CD4-positive, alpha-beta T cell treated with Interleukin-1 beta for 1 hour (primary cell): ENCODE data around the gene ZMIZ2.
"Not testable (repeated sequence)": the region's sequence is repeated elsewhere in the genome, so short reads cannot be mapped to it uniquely, and the experiment has no call there.

Experiments
- DNase-seq, 2 donors: peaks; one replicate each; pipeline ENCODE4 v3.0.0-alpha.2; 2020 to 2022

The ZMIZ2 gene

DNA sequence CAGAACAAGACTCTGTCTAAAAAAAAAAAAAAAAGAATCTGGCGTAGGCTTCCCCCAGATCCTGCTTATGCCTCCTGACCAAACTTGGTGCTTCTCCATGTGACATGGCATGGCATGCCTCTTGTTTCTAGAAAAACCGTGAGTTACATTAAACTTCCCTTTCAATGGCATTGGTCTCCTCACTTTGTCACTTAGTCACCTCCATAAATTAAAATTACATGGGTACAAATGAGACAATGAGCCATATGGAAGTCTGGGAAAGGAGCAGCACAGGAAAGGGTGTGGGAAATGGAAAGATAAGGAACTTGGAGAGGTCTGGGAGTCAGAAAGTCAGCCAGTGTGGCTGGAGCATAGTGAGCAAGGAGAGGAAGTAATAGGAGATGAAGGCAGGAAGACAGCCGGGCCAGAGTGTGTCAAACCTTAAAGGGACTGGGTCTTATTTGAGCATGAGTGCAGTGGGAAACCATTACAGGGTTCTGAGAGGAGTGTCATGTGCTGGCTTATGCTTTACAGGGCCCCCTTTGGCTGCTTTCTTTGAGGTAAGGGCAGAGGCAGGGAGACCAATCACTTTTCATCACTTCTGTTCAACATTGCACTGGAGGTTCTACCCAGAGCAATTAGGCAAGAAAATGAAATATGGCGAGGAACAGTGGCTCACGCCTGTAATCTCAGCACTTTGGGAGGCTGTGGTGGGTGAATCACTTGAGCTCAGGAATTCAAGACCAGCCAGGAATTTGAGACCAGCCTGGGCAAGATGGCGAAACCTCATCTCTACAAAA lies 21.3 kb upstream of the ZMIZ2 start:
- DNase-seq = no peak

GRCh38 chr7:44727937-44728262 lies 20.7 kb upstream of the ZMIZ2 start:
- no peak for DNase-seq

DNA sequence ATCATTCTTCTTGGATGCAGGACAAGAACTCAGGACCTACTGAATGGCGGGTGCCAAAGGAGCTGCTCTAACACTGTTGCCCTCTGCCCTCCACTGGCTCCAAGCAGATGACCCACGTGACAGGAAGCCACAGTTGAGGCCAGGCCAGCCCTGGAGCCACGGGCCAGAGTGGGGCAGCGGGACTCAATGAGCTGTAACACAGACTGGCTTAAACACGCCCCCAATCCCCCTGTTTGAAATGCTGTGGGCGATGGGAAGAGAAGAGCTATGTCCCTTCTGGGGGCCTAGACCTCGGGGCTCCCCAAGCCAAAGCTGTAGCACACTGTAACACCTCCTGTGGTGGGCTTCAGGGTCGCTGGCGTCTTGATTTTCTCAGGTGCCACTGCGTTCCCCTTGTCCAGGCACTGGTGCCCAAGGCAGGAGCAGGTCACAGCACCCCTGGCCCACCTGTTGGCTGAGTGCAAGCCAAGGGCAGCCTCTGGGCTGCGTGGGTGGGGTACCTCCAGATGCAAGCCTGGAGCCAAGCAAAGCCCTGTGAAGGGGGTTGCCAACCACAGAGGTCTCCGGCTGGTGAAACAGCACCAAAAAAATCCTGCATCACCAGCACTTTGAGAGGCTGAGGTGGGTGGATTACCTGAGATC lies 18.6 kb upstream of the ZMIZ2 start:
- DNase-seq = no peak

DNA sequence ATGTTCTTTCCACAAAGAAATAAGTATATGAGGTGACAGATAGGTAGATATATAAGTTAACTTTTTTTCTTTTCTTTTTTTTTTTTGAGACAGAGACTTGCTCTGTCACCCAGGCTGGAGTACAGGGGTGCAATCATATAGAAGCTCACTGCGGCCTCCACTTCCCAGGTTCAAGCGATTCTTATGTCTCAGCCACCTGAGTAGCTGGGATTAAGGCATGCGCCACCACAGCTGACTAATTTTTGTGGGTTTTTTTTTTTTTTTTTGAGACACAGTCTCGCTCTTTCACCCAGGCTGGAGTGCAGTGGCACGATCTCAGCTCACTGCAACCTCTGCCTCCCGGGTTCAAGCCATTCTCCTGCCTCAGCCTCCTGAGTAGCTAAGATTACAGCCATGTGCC lies 15.7 kb upstream of the ZMIZ2 start:
- not testable (repeated sequence) for DNase-seq

DNA sequence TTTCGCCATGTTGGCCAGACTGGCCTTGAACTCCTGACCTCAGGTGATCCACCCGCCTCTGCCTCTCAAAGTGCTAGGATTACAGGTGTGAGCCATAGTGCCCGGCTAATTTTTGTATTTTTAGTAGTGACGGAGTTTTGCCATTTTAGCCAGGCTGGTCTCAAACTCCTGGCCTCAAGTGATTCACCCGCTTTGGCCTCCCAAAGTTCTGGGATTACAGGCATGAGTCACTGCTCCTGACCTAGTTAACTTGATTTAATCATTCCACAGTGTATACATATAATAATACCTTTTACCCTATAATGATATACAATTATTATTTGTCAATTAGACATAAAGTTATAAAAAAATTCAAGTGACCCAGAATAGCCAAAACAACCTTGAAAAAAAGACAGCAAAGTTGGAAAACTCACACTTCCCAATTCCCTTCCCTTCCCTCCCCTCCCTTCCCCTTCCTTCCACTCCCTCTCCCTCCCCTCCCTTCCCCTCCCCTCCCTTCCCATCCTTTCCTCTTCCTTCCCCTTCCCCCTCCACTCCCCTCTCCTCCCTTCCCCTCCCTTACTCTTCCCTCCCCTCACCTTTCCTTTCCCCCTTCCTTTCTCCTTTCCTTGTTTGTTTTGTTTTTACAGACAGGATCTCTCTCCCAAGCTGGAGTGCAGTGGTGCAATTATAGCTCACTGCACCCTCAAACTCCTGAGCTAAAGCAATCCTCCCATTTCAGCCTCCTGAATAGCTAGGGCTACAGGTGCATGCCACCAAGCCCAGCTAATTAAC lies 14.8 kb upstream of the ZMIZ2 start:
- no peak for DNase-seq

DNA sequence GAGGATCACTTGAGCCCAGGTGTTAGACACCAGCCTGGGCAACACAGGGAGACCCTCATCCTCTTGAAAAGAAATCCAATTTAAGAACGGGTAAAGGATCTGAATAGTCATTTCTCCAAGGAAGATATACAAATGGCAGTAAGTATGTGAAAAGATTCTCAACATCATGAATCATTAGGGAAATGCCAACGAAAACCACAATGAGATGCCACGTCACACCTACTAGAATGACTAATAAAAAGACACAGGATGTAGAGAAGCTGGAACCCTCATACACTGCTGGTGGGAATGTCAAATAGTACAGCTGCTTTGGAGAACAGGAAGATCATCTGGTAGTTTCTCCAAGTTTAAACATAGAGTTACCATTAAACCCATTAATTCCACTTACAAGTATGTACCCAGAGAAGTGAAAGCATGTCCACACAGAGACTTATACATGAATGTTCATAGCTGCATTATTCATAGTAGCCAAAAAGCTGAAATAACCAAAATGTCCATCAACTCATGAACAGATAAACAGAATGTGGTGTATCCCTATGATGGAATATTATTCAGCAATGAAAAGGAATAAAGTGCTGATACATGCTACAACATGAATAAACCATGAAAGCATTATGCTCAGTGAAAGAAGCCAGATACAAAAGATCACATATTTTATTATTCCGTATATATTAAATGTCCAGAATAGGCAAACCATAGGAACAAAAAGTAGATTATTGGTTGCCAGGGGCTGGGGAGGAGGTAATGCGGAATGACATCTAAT lies 13.1 kb upstream of the ZMIZ2 start:
- DNase-seq = peak; percentile 36 to 50

- DNase-seq = no peak
Observed at GRCh38 chr7:44736896-44737295, 11.8 kb upstream of the ZMIZ2 start.

GRCh38 chr7:44738051-44738723 lies 10.5 kb upstream of the ZMIZ2 start:
- DNase-seq = no peak

GRCh38 chr7:44738876-44739665 lies 9.6 kb upstream of the ZMIZ2 start:
- DNase-seq = no peak

GRCh38 chr7:44740055-44740454 lies 8.6 kb upstream of the ZMIZ2 start:
- no peak for DNase-seq

GRCh38 chr7:44743750-44744149 lies 4.9 kb upstream of the ZMIZ2 start:
- no peak for DNase-seq

- DNase-seq = no peak
Observed at GRCh38 chr7:44748948-44749731, 493 bp downstream of the ZMIZ2 start.

DNA sequence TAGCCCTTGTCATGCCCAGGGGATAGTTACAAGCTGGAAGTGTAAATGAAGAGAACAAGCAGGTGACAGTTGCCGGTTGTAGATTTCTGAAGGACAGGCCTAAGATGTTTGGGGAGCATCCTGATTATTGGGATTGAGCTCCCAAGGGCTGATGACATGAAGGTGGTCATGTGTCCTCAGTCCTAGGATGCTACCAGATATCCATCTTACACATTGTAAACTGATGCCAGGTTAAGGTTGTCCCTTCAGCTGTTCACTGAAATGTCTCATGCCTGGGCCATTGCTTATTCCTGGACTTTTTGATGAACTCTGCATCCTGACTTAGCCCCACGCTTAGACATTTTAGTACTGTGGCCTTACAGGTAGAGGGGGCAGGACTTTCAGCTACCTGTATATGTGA lies 1.3 kb downstream of the ZMIZ2 start:
- no peak for DNase-seq

DNA sequence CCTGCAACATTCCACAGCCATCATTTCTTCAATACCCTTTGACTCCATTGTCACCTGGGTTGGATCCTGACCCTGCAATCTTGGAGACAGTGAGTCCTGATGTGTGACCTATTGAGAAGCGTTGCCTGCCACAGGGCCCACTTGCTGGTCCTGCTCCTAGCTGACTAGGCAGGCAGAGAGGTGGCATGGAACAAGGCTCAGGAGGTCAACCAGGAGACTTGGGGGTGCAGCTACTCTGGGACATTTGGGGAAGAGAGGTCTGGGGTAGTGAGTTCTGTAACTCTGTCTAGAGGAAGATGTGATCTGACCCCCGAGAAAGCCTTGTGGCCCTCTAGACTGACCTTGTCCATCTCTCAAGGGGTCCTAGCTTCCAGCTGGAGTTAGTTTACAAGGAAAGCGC lies 1.8 kb downstream of the ZMIZ2 start:
- DNase-seq = no peak

DNA sequence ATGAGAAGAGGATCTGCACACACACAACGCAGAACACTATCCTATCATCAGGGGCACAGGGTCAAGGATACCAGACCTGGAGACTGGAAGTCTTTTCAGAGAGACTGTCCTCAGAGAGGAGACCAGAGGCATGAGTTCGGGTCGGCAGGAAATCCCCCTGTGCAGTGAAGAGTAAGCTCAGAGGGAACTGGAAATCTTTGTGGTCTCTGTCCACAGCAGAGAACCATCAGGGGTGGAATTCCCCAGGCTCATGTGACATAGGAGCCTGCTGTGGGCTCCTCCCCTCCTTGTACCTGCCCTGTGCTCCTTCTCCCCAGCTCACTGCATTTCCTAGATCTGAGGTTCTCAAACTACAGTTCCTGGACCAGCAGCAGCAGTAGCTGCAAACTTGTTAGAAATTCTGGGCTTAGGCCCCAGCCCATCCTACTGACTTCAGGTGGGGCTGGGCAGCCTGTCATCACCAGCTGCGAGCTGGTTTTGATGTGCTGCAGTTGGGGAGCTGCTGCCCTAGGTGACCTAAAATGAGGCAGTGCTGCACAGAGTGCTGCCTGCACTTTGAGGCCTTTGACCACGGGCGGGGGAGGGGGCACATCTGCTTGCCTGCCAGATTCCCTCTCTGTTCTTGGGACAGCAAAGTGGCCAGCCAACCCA lies 2.4 kb downstream of the ZMIZ2 start:
- peak; percentile 76 to 79 for DNase-seq

DNA sequence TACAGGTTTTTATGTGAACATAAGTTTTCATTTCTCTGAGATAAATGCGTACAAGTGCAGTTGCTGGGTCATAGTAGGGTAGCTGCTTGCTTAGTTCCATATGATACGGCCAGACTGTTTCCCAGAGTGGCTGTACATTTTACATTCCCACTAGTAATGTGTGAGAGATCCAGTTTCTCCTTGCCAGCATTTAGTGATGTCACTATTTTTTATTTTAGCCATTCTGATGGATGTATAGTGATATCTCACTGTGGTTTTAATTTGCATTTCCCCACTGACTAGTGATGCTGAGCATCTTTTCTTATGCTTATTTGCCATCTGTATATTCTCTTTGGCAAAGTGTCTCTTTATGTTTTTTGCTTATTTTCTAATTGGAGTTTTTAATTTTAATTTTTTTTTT lies 4.2 kb downstream of the ZMIZ2 start:
- DNase-seq = no peak

- DNase-seq = no peak
Observed at GRCh38 chr7:44754802-44755697, 6.4 kb downstream of the ZMIZ2 start.

GRCh38 chr7:44755698-44756627 lies 7.3 kb downstream of the ZMIZ2 start:
- no peak for DNase-seq
